CD4-positive, alpha-beta T cell (primary cell): Measurements from ENCODE around the gene TTLL11. TPM values are rescaled to one million over a fixed set of nuclear protein-coding genes. Genes with fewer than 3 reads are reported as not detected.

Experiments
- ATAC-seq: fragments of 200-7000 bp; cut with Tn5 transposase; one replicate; pipeline ENCODE4 v1.10.0; 2022; ENCODE audit warnings: mild to moderate bottlenecking; ENCODE audit not compliant: poor library complexity
- CTCF ChIA-PET: fragments of 350-600 bp; sonication (Branson Sonifier 250); formaldehyde crosslinking; loops from one replicate; lab custom pipeline; 2021; ENCODE audit warnings: antibody characterized with exemption, inconsistent platforms; lab: Charles Lee
- POLR2A ChIA-PET: fragments of 350-600 bp; sonication (Branson Sonifier 250); formaldehyde crosslinking; loops from one replicate; lab custom pipeline; 2021; ENCODE audit warnings: antibody characterized with exemption, inconsistent platforms; lab: Charles Lee
- DNase-seq, 14 experiments: peaks; one replicate each; pipeline ENCODE4 v3.0.0-alpha.2; 2013 to 2020; ENCODE audit warnings: mixed read lengths in 2 of 14
- H3K27ac ChIP-seq, 2 donors: one replicate each; pipeline versions ENCODE4 v1.5.1 to v1.7.0; 2013; ENCODE audit warnings: low read length in 2 of 2, low read depth in 1 of 2, mild to moderate bottlenecking in 1 of 2
- H3K27me3 ChIP-seq, 2 experiments: 1 replicate in 1 of 2; 2 replicates in 1 of 2; pipeline versions ENCODE4 v1.6.1 to v1.7.0; 2013; ENCODE audit warnings: low read length in 2 of 2, control low read depth in 1 of 2, mild to moderate bottlenecking in 1 of 2, moderate library complexity in 1 of 2; ENCODE audit not compliant: insufficient read depth in 2 of 2, control insufficient read depth in 1 of 2
- H3K36me3 ChIP-seq: one replicate; pipeline ENCODE4 v1.6.1; 2013; ENCODE audit warnings: low read length, control low read depth; ENCODE audit not compliant: insufficient read depth
- H3K4me1 ChIP-seq: one replicate; pipeline ENCODE4 v1.6.1; 2013; ENCODE audit warnings: low read length, control low read depth; ENCODE audit not compliant: insufficient read depth
- H3K4me3 ChIP-seq: one replicate; pipeline ENCODE4 v1.5.1; 2013; ENCODE audit warnings: mild to moderate bottlenecking, low read length, moderate library complexity
- H3K9me3 ChIP-seq, 2 experiments: 1 replicate in 1 of 2; 2 replicates in 1 of 2; pipeline versions ENCODE4 v1.6.1 to v1.7.0; 2013; ENCODE audit warnings: low read length in 2 of 2, mild to moderate bottlenecking in 2 of 2, control low read depth in 1 of 2, moderate library complexity in 1 of 2; ENCODE audit not compliant: control insufficient read depth in 1 of 2, insufficient read depth in 1 of 2
- H3K27ac Mint-ChIP-seq: one replicate; pipeline ENCODE4 v1.8.0; 2020; ENCODE audit warnings: mixed read lengths
- H3K27me3 Mint-ChIP-seq: one replicate; pipeline ENCODE4 v1.8.0; 2021; ENCODE audit warnings: mixed read lengths
- H3K36me3 Mint-ChIP-seq: one replicate; pipeline ENCODE4 v1.8.0; 2021; ENCODE audit warnings: low read depth, mixed read lengths
- H3K4me1 Mint-ChIP-seq: one replicate; pipeline ENCODE4 v1.8.0; 2021; ENCODE audit warnings: low read depth, mixed read lengths
- H3K4me3 Mint-ChIP-seq: one replicate; pipeline ENCODE4 v1.8.0; 2020; ENCODE audit warnings: mild to moderate bottlenecking, mixed read lengths
- H3K9me3 Mint-ChIP-seq: one replicate; pipeline ENCODE4 v1.8.0; 2020; ENCODE audit warnings: mixed read lengths
- intact Hi-C, 2 experiments: fragments of 100-400 bp; cut with DNase I in 1 of 2; cut with micrococcal nuclease in 1 of 2; formaldehyde crosslinking; loops; one replicate each; pipeline versions ENCODE4 v1.15.1 to v1.9.0; 2023 to 2025; cut with DNase I, micrococcal nuclease
- total RNA-seq, 174 experiments: library from RNA in 2 of 174; stranded (reverse) in 2 of 174; gene quantifications; one replicate each; pipeline ENCODE4 v1.2.3 and lab custom pipeline; 2021 to 2026
- TF ChIP-seq, protein P1 (sequence below): fragments of 200-600 bp; IDR thresholded peaks from one replicate; pipeline ENCODE4 v1.8.0; 2022; ENCODE audit warnings: antibody characterized with exemption, mild to moderate bottlenecking

The TTLL11 gene
- total RNA-seq, 2 experiments from 2014 or later, result 1.6 to 2.3 TPM

DNA sequence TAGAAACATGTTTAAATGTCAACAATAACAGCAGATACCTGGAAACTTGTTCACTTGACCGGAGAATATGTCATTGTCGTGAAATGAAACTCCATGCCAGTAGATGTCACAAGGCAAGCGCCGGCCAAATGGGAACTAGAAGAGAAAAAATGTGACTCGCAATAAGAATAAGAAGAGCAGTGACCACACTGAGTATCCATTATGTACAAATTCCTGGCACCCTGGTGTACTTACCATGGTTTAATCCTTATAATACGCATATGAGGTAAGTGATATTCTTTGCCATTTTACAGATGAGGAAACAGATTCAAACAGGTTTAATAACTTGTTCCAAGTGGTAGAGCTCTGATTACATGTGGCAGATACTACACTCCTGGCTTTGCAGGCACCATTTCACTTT is 53.9 kb downstream of the TTLL11 start:
- H3K9me3 ChIP-seq, result no peaks in the 10 kb centered on the region
- H3K27ac ChIP-seq, result no peak overlapping the region
- ChIA-PET CTCF (no interaction called here), POLR2A (interaction anchor here (0.7 kb wide), 1 partner anchor 178 kb away, joined by 3 read pairs; no protein-coding TSS in a partner anchor)
- Mint-ChIP-seq H3K9me3 (no peaks in the 10 kb centered on the region), H3K27ac (no peak overlapping the region), H3K36me3 (peaks cover 67% of the 10 kb centered on the region), H3K4me3 (no peak overlapping the region), H3K4me1 (no peaks in the 10 kb centered on the region), H3K27me3 (no peaks in the 10 kb centered on the region)
- TF ChIP-seq, protein P1, sequence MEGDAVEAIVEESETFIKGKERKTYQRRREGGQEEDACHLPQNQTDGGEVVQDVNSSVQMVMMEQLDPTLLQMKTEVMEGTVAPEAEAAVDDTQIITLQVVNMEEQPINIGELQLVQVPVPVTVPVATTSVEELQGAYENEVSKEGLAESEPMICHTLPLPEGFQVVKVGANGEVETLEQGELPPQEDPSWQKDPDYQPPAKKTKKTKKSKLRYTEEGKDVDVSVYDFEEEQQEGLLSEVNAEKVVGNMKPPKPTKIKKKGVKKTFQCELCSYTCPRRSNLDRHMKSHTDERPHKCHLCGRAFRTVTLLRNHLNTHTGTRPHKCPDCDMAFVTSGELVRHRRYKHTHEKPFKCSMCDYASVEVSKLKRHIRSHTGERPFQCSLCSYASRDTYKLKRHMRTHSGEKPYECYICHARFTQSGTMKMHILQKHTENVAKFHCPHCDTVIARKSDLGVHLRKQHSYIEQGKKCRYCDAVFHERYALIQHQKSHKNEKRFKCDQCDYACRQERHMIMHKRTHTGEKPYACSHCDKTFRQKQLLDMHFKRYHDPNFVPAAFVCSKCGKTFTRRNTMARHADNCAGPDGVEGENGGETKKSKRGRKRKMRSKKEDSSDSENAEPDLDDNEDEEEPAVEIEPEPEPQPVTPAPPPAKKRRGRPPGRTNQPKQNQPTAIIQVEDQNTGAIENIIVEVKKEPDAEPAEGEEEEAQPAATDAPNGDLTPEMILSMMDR, result no peak
- DNase-seq (no peak), ATAC-seq (no peak)
- H3K4me1 ChIP-seq, result no peaks in the 10 kb centered on the region
- intact Hi-C loops, result no loop called here
- H3K27me3 ChIP-seq, result no peaks in the 10 kb centered on the region
- peaks cover 4% of the 10 kb centered on the region for H3K36me3 ChIP-seq
- H3K4me3 ChIP-seq, result no peak overlapping the region

DNA sequence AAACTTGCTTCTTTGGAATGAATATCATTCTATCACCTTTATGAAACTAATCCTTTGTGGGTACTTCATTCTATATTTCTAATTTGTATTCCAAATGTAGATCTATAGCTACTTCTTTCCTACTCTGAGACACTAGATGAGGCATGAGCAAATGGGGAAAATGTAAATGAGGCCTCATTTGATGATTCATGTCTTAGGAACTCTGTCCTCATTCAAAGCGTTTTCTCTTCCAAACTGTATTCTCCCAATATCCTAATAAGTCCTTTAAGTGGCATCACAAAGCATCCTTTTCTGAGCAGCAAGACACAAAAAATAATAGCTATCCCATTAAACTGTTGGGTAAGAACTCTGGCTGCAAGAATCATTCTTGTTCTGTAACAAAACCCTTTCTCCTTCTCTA is 56.1 kb downstream of the TTLL11 start:
- TF ChIP-seq, protein P1, result no peak
- Mint-ChIP-seq H3K4me1 (no peaks in the 10 kb centered on the region), H3K4me3 (no peak overlapping the region), H3K36me3 (peaks cover 67% of the 10 kb centered on the region), H3K9me3 (no peaks in the 10 kb centered on the region), H3K27ac (no peak overlapping the region), H3K27me3 (no peaks in the 10 kb centered on the region)
- ChIA-PET POLR2A (no interaction called here), CTCF (no interaction called here)
- Histone ChIP-seq H3K27me3 (no peaks in the 10 kb centered on the region), H3K9me3 (no peaks in the 10 kb centered on the region), H3K4me3 (no peak overlapping the region), H3K4me1 (no peaks in the 10 kb centered on the region), H3K36me3 (peaks cover 4% of the 10 kb centered on the region), H3K27ac (no peak overlapping the region)
- DNase-seq (no peak), ATAC-seq (no peak)
- intact Hi-C loops, result no loop called here

DNA sequence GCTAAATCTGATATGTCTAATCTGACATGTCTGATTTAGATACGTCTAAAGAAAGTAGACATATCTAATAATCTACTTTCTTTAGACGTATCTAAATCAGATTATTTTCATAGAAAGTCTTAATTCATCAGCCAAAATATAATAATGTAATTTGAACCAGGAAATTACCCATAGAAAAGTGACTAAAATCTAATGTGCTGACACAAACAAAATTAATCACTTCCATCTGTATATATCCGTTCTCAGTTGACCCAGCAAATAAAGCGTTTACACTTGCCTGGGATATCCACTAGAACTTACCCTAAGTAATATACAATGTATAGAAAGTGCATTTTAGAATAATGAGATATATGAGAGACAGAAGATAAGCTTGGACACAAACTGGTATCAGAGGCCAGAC is 56.7 kb downstream of the TTLL11 start:
- no peak overlapping the region for H3K4me3 ChIP-seq
- H3K27ac Mint-ChIP-seq, result no peak overlapping the region
- no peaks in the 10 kb centered on the region for H3K9me3 Mint-ChIP-seq
- H3K27ac ChIP-seq, result no peak overlapping the region
- POLR2A ChIA-PET, result no interaction called here
- DNase-seq (no peak), ATAC-seq (no peak)
- H3K36me3 ChIP-seq, result peaks cover 4% of the 10 kb centered on the region
- intact Hi-C loops, result no loop called here
- H3K4me3 Mint-ChIP-seq, result no peak overlapping the region
- no peaks in the 10 kb centered on the region for H3K4me1 Mint-ChIP-seq
- peaks cover 73% of the 10 kb centered on the region for H3K36me3 Mint-ChIP-seq
- H3K9me3 ChIP-seq, result no peaks in the 10 kb centered on the region
- CTCF ChIA-PET, result no interaction called here
- TF ChIP-seq, protein P1, result no peak
- H3K27me3 ChIP-seq, result no peaks in the 10 kb centered on the region
- H3K4me1 ChIP-seq, result no peaks in the 10 kb centered on the region
- no peaks in the 10 kb centered on the region for H3K27me3 Mint-ChIP-seq
